GM18868 (cell line): Measurements from ENCODE around the gene TBL3.
"Not testable (repeated sequence)": the region's sequence is repeated elsewhere in the genome, so short reads cannot be mapped to it uniquely, and the experiment has no call there.

ENCODE experiments used
- ATAC-seq: cut with Tn5 transposase; IDR thresholded peaks from one replicate; pipeline ENCODE4 v1.9.1; 2021; ENCODE audit warnings: mild to moderate bottlenecking, moderate library complexity; ENCODE audit not compliant: unreplicated experiment

The TBL3 gene

GRCh38 chr16:1998852-1999801 is 27.3 kb downstream of the TBL3 start:
- no peak for ATAC-seq

- no peak for ATAC-seq
These were observed 28.1 kb downstream of the TBL3 start for GRCh38 chr16:1999866-2000514.

GRCh38 chr16:2001035-2001434 is 29.2 kb downstream of the TBL3 start:
- ATAC-seq: no peak

DNA sequence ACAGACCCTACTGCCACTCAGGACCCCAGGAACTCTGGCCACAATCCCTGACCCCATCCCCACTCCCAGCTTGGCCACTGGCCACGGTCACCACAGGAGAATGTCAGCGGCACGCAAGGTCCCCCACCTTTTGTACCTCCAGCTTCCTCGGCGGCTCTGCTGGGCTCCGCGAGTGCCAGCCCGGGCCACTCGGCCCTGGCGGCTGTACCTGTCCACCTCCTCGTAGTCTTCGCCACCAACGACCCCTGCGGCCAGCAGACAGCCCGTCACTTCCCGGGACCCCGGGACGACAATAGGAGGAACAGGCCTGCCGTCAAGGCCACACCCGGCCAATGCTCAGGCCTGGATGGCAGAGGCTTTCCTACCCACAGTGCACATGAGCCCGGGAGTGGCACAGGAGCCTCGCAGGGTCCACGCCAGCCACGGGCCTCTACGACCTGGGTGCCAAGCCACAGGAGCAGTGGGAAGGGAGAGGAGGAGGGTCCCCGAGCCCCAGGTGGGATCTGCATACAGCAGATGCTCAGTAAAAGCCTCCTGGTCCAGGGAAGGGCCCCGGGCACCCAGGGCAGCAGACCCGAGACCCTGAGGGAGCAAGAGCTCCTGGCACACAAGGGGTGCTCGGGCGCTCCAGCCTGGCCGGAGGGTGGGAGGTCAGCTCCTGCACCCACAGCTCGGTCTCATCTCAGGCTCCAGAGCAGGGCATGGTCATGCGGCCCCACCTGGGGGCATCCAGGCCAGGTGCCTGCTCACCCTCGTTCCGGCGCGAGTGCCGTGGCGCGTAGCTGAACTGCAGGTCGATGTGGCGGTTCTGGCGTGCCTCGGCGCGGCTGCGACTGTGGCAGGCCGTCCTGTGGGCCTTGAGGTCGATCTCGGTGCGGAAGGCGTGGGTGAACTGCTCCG is 29.9 kb downstream of the TBL3 start:
- ATAC-seq: no peak

DNA sequence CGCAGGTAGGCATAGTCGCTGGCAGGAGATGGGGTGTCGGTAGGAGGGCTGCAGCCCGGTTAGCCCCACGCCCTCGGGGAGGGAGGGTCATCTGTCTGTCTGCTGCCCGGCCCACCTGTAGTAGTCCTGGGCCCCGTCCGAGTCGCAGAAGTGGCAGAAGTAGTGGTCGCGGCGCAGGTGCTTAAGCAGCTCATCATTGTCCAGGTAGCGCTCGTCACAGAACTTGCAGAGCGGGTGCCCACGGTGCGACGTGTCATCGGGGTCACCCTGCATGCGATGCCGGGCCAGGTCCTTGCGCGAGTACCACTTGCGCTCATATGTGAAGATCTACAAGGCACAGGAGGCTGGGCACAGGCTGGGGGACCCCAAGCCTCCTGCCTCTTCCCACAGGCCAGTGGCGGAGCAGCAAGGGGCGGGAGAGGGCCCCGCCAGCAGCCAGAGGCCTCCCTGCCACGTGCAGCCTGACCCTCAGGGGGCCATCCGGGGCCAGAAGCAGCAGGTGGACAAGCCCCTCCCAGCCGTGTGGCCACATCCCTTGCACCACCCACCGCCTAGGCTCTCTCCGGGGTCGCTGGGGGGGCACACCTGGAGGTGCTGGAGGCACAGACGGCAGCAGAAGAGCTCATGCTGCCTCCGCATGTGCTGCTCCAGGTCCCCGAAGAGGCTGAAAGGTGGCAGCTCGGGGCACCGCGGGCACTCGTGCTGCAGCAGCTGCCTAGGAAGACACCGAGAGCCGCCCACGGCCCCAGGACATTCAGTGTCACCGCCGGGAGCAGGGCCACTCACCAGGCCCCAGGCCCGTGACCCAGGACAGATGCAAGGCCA is 30.8 kb downstream of the TBL3 start:
- no peak for ATAC-seq

- ATAC-seq: no peak
These were observed 31.5 kb downstream of the TBL3 start for GRCh38 chr16:2003231-2003826.

- peak; percentile 68 for ATAC-seq
These were observed 32.2 kb downstream of the TBL3 start for GRCh38 chr16:2003827-2004641.

DNA sequence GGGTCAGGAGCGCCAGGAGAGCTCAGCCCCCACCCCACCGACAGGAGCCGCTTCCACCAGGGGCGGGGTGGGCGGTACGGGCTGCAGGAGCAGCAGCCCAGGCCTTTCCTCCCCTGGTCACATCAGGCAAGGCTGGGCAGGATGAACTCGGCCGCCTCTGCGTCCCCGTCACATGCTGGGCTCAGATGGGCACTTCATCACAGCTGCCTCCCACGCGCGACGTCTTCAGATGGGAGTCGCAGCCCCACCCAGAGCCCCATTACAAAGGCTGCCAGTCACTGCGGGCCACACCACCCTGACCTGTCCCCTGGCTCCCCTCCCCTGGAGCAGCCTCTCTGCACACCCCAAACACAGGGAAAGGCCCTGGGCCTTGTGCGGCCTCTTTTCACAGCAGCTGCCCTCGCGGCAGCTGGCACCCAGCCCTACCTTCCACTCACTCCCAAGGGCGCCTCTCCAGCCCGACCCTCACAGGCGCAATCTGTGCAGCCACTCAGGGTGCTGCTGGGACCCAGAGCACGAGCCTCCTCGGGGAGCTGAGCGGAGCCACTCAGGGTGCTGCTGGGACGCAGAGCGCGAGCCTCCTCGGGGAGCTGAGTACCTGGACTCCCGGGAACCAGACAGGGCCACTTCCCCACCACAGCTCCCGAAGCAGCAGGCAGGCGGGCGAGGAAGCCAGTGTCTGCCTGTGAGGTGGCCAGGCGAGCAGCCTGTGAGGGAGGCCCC is 33.1 kb downstream of the TBL3 start:
- ATAC-seq: no peak

DNA sequence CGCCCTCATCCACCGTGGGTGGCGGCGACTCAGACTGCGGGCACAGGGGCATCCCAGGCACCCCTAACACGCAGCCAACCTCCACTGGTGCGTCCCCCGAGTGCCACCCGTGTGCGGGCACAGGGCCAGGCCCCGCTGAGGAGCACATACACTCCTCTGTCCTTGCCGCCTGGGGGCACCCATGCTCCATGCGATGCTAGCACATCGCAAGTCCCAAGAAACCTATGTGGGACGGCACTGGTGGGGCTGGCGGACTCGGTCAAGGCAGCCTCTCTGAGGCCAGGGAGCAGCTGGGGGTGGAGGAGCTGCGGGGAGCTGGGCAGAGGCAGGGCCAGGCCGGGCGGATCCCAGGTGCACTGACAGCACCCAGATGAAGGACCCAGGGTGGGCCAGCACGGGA is 33.8 kb downstream of the TBL3 start:
- ATAC-seq: no peak

DNA sequence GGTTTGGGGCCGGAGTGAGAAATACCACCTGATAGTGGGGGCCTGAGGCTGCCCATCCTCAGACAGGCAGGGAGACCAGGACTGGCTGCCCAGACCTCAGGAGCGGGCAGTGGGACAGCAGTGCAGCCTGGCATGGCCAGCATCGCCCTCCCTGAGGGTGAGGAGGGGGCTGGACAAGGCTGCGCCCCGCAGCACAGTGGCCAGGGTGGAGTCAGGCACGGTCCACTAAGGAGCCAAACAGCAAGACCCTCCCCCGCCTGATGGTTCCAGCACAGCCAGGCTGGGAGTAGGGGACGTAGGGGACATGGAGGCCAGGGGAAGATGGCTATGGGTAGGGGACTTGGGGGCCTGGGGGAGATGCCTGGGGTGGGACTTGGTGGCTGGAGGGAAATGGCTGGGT is 34.5 kb downstream of the TBL3 start:
- ATAC-seq: no peak

GRCh38 chr16:2007081-2007836 is 35.4 kb downstream of the TBL3 start:
- ATAC-seq: no peak

DNA sequence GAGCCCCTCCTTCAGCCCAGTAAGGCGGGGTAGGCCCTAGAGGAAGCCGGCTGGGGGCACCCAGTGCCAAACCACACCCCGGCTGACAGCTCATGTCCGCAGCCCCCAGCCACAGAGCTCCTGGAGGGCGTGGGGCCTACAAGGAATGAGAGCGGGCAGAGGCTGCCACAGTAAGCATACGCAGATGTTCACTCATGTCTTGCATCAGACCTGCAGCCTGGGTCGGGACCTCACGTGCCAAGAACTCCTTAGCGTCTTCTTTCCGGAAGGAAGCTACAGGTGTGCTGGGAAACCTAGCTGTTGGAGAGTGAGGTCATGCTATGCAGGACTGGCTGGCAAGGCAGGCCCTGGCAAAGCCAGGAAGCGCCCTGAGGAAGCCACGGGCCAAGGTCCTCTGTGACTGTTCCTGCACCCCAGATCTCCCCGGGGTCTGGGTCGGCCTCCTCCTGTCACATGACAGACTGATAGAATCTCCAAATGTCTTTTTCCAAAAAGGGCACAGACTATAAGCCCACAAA is 36.2 kb downstream of the TBL3 start:
- ATAC-seq: no peak

DNA sequence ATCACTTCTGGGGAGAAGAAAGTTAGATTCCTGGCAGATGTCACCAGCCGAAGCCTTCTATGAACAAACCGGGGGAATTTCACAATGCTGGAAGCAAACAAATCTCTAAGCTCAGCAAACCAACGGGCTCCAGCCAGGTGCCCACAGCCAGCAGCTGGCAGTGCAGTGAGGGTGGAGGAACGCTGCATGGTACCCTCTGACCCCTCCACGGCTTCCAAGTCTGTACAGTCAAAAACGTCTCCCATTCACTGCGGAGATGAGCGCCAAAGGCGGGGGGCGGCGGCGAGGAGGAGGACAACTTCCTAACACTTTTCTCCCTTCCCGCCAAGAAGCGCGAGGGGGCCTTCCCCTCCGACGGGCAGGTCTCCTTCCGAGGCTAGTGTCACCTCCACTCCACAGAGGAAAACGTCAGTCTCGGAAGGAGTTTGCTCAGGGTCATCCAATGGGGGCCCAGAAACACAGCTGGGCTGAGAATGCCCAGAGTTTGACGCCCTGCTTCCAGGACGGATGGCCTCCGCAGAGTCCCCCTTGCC is 36.8 kb downstream of the TBL3 start:
- ATAC-seq: no peak

GRCh38 chr16:2009164-2009711 is 37.4 kb downstream of the TBL3 start:
- ATAC-seq: peak; percentile 29

- ATAC-seq: peak; percentile 90
These were observed 38.1 kb downstream of the TBL3 start, which contains the start of gene ZNF598 for GRCh38 chr16:2009791-2010510. Gene ZNF598 (minus strand): TSS chr16:2009821.

DNA sequence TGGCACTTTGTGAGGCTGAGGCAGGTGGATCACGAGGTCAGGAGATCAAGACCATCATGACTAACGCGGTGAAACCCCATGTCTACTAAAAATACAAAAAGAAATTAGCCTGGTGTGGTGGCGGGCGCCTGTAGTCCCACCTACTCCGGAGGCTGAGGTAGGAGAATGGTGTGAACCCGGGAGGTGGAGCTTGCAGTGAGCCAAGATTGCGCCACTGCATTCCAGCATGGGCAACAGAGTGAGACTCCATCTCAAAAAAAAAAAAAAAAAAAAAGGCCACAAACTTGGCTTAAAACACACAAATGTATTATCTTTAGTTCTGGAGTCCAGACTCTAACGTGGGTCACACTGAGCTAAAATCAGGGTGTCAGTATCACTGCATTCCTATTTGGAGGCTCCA is 39.9 kb downstream of the TBL3 start:
- ATAC-seq: not testable (repeated sequence)
